Loucy (cell line): ENCODE measurements around the gene CLEC2D.
A peak's percentile ranks its signal among the peaks of the same experiment; 100 is the strongest.

ENCODE experiments used
- H2AFZ ChIP-seq: fragments of 200-600 bp; sonication (generic); 2 replicates; pipeline ENCODE4 v1.6.0; 2016; ENCODE audit warnings: antibody characterized with exemption, mild to moderate bottlenecking, low read length, moderate library complexity
- H3F3A ChIP-seq: fragments of 200-600 bp; 2 replicates; pipeline ENCODE4 v1.6.0; 2016; ENCODE audit warnings: antibody characterized with exemption, low read depth, mild to moderate bottlenecking
- H3K27me3 ChIP-seq: fragments of 200-600 bp; sonication (generic); 2 replicates; pipeline ENCODE4 v1.6.1; 2014; ENCODE audit warnings: low read length, mild to moderate bottlenecking; ENCODE audit not compliant: insufficient read depth, poor library complexity, severe bottlenecking
- H3K36me3 ChIP-seq: fragments of 200-600 bp; sonication (generic); 2 replicates; pipeline ENCODE4 v1.6.1; 2016; ENCODE audit warnings: low read length; ENCODE audit not compliant: insufficient read depth
- H3K4me1 ChIP-seq: fragments of 200-600 bp; sonication (generic); 2 replicates; pipeline ENCODE4 v1.5.1; 2014; ENCODE audit warnings: low read length, mild to moderate bottlenecking; ENCODE audit not compliant: insufficient read depth, poor library complexity, severe bottlenecking
- H3K4me2 ChIP-seq: fragments of 200-600 bp; sonication (generic); 2 replicates; pipeline ENCODE4 v1.6.0; 2014; ENCODE audit warnings: antibody characterized with exemption, low read length, low read depth, mild to moderate bottlenecking; ENCODE audit not compliant: poor library complexity, severe bottlenecking
- H3K4me3 ChIP-seq: fragments of 200-600 bp; sonication (generic); 2 replicates; pipeline ENCODE4 v1.5.1; 2014; ENCODE audit warnings: low read length, mild to moderate bottlenecking, mixed read lengths; ENCODE audit not compliant: poor library complexity, severe bottlenecking
- H3K79me2 ChIP-seq: fragments of 200-600 bp; sonication (generic); 2 replicates; pipeline ENCODE4 v1.6.1; 2014; ENCODE audit warnings: low read length; ENCODE audit not compliant: insufficient read depth
- H3K9ac ChIP-seq: fragments of 200-600 bp; sonication (generic); 2 replicates; pipeline ENCODE4 v1.6.0; 2014; ENCODE audit warnings: mild to moderate bottlenecking, low read depth, low read length, moderate library complexity; ENCODE audit not compliant: poor library complexity, severe bottlenecking
- H3K9me2 ChIP-seq: fragments of 200-600 bp; sonication (generic); replicated peaks from 2 replicates; pipeline ENCODE4 v1.6.1; 2016; ENCODE audit warnings: low read depth, low read length, mixed read lengths
- H3K9me3 ChIP-seq: fragments of 200-600 bp; sonication (generic); 2 replicates; pipeline ENCODE4 v1.6.1; 2014; ENCODE audit warnings: mild to moderate bottlenecking, antibody characterized with exemption, low read length, low read depth; ENCODE audit not compliant: insufficient read depth
- H4K20me1 ChIP-seq: fragments of 200-600 bp; sonication (generic); 2 replicates; pipeline ENCODE4 v1.6.0; 2014; ENCODE audit warnings: antibody characterized with exemption, low read length, mild to moderate bottlenecking; ENCODE audit not compliant: insufficient read depth, poor library complexity, severe bottlenecking
- EZH2phosphoT487 ChIP-seq: fragments of 200-600 bp; IDR thresholded peaks from 2 replicates; pipeline ENCODE4 v1.6.1; 2018; ENCODE audit warnings: antibody characterized with exemption, mild to moderate bottlenecking, moderate library complexity, borderline replicate concordance
- TF ChIP-seq, protein P1 (sequence below): fragments of 200-600 bp; sonication (generic); conservative IDR thresholded peaks from 2 replicates; pipeline ENCODE4 v1.5.1; 2014; ENCODE audit warnings: mild to moderate bottlenecking, antibody characterized with exemption, low read length

The CLEC2D gene

DNA sequence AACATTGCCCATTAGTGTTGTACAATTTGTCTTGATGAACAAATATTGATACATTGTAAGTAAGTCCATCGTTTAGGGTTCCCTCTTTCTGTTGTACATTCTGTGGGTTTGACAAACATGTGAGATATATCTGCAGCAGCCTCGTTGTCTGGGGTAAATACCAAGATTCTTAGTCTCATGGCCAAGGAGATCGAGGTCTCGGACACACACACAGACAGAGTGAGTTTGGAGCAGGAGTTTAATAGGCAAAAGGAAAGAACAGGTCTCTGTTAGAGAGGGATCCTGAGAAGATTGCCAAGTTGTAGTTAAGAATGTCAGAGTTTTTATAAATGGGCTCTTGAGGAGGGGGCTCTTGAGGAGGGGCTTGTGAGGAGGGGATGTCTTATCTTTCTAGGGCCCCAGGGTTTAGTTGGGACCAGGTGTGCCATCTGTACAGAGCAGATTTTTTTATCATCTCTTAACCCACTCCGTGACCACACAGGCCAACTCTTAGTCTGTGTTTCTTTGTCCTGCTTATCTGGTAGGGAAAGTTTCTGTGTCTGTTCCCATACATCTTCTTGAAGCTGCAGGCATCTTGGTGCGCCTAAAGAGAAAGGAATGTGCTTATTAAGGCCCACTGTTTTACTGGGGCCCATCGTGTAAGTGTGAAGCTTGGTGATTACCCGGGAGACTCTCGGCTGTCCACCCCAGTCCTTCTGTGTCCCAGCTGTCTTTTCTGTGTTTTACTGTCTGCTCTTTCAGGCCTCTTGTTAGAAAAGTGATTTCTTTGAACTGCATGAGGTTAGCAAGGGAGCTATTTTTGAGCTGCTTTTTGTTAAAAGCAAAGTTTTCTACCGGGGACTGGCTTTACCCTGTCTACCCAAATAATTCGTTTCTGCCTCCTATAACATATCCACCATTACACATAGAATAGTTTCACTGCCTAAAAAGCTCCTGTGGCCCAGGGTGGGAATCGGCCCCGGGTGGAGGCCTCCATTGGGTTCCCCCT, 22.4 kb upstream of the CLEC2D start:
- Histone ChIP-seq H3K36me3 (no peaks in the 10 kb centered on the region), H3K4me2 (peak overlapping the region; percentile 98), H2AFZ (peak overlapping the region; percentile 77), H4K20me1 (no peaks in the 10 kb centered on the region), H3K4me3 (peak overlapping the region; percentile 91), H3K79me2 (peaks cover 29% of the 10 kb centered on the region), H3K9me3 (peaks cover 11% of the 10 kb centered on the region; the same call in 1 of the 2 replicates), H3K4me1 (peaks cover 65% of the 10 kb centered on the region), H3K27me3 (no peaks in the 10 kb centered on the region), H3F3A (peaks cover 28% of the 10 kb centered on the region), H3K9ac (peak overlapping the region; percentile 97), H3K9me2 (no peaks in the 10 kb centered on the region)
- TF ChIP-seq, protein P1, sequence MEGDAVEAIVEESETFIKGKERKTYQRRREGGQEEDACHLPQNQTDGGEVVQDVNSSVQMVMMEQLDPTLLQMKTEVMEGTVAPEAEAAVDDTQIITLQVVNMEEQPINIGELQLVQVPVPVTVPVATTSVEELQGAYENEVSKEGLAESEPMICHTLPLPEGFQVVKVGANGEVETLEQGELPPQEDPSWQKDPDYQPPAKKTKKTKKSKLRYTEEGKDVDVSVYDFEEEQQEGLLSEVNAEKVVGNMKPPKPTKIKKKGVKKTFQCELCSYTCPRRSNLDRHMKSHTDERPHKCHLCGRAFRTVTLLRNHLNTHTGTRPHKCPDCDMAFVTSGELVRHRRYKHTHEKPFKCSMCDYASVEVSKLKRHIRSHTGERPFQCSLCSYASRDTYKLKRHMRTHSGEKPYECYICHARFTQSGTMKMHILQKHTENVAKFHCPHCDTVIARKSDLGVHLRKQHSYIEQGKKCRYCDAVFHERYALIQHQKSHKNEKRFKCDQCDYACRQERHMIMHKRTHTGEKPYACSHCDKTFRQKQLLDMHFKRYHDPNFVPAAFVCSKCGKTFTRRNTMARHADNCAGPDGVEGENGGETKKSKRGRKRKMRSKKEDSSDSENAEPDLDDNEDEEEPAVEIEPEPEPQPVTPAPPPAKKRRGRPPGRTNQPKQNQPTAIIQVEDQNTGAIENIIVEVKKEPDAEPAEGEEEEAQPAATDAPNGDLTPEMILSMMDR = no peak
- TF ChIP-seq EZH2phosphoT487 = no peak

DNA sequence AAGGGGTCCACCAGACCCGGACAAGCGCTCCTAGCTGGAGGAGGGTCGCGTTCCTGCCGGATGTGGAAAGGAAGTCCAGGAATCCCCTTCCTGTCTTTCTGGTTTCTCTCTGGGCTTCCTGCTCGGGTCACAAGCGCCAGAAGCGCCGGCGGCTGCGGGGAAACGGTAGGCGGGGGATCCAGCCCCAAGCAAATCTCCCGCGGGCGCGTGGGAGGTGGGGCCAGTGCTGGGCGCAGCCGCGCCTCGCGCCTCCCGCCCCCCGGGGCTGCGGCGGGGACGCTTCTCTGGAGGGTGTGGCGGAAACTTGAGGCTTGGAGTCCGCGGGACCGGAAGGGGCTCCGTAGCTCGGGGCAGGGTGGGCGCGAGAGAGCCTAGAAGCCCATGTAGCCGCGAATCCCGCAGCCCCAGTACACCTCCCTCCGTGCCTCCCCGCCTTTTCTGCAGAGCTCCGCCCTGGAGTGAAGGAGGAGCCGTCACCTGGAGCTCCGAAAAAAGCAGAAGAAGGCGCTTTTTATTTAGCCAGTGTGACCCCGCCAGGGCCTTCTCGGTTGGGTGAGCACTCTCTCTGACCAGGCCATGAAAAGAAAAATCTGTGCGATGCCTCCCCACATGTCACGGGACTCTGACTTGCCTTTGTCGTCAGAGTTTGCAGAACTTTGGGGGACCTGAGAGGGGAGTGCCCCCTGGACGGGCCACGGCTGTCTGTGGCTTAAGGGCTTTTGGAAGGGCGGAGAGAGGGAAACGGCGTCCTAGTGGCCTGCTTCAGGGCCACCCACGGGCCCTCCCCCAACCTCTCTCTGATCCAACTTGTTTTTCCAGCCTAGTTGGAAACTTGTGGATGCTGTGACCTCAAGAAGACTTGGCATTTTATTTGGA, 21.4 kb upstream of the CLEC2D start:
- peaks cover 28% of the 10 kb centered on the region for H3F3A ChIP-seq
- peak overlapping the region; percentile 77 for H2AFZ ChIP-seq
- peak overlapping the region; percentile 91 for H3K4me3 ChIP-seq

More for the DNA sequence above, 21.4 kb upstream of the CLEC2D start:
- H3K79me2 ChIP-seq = peaks cover 39% of the 10 kb centered on the region
- no peaks in the 10 kb centered on the region for H3K9me2 ChIP-seq
- no peak for TF ChIP-seq EZH2phosphoT487
- TF ChIP-seq, protein P1 = no peak
- peak overlapping the region; percentile 97 for H3K9ac ChIP-seq
- peaks cover 66% of the 10 kb centered on the region for H3K4me1 ChIP-seq
- no peaks in the 10 kb centered on the region for H3K27me3 ChIP-seq
- H3K36me3 ChIP-seq = no peaks in the 10 kb centered on the region
- H4K20me1 ChIP-seq = no peaks in the 10 kb centered on the region
- H3K4me2 ChIP-seq = peak overlapping the region; percentile 98
- H3K9me3 ChIP-seq = peaks cover 11% of the 10 kb centered on the region; the same call in 1 of the 2 replicates
